Karpas-422 (cell line): ENCODE measurements around the gene FSTL5. TPM values are rescaled to one million over a fixed set of nuclear protein-coding genes. Genes with fewer than 3 reads are reported as not detected.

Experiments
- DNase-seq: peaks from one replicate; pipeline ENCODE4 v3.0.0-alpha.2; 2015
- H2AFZ ChIP-seq: fragments of 200-600 bp; sonication (generic); 2 replicates; pipeline ENCODE4 v1.6.1; 2014; ENCODE audit warnings: antibody characterized with exemption, low read length, mixed read lengths
- H3K27ac ChIP-seq: fragments of 200-600 bp; sonication (generic); 2 replicates; pipeline ENCODE4 v1.5.1; 2014; ENCODE audit warnings: mild to moderate bottlenecking, low read length, moderate library complexity
- H3K27me3 ChIP-seq: fragments of 200-600 bp; sonication (generic); 2 replicates; pipeline ENCODE4 v1.6.1; 2014; ENCODE audit warnings: low read length, mixed read lengths
- H3K36me3 ChIP-seq: fragments of 200-600 bp; sonication (generic); 2 replicates; pipeline ENCODE4 v1.6.1; 2014; ENCODE audit warnings: low read length, mixed read lengths; ENCODE audit not compliant: insufficient read depth
- H3K4me1 ChIP-seq: fragments of 200-600 bp; sonication (generic); 2 replicates; pipeline ENCODE4 v1.6.1; 2014; ENCODE audit warnings: mild to moderate bottlenecking, low read length, mixed read lengths
- H3K4me2 ChIP-seq: fragments of 200-600 bp; sonication (generic); 2 replicates; pipeline ENCODE4 v1.6.1; 2014; ENCODE audit warnings: low read length, low read depth, mild to moderate bottlenecking; ENCODE audit not compliant: poor library complexity, severe bottlenecking
- H3K4me3 ChIP-seq: fragments of 200-600 bp; sonication (generic); 2 replicates; pipeline ENCODE4 v1.5.1; 2014; ENCODE audit warnings: mild to moderate bottlenecking, antibody characterized with exemption, low read length, mixed read lengths
- H3K79me2 ChIP-seq: fragments of 200-600 bp; sonication (generic); 2 replicates; pipeline ENCODE4 v1.6.1; 2014; ENCODE audit warnings: mild to moderate bottlenecking, low read length, mixed read lengths
- H3K9ac ChIP-seq: fragments of 200-600 bp; sonication (generic); 2 replicates; pipeline ENCODE4 v1.6.0; 2014; ENCODE audit warnings: low read length
- H3K9me2 ChIP-seq: fragments of 200-600 bp; sonication (generic), shearing (Covaris generic); replicated peaks from 2 replicates; pipeline ENCODE4 v1.6.0; 2014; ENCODE audit warnings: mild to moderate bottlenecking, low read length, moderate library complexity; ENCODE audit not compliant: insufficient read depth
- H3K9me3 ChIP-seq: fragments of 300-700, 200-600 bp; sonication (generic); 2 replicates; pipeline ENCODE4 v1.6.1; 2014; ENCODE audit warnings: low read length, mixed read lengths
- H4K20me1 ChIP-seq: fragments of 200-600 bp; sonication (generic); 2 replicates; pipeline ENCODE4 v1.6.1; 2014; ENCODE audit warnings: mild to moderate bottlenecking, antibody characterized with exemption, low read length, low read depth; ENCODE audit not compliant: insufficient read depth
- total RNA-seq: library from RNA; depleted of rRNA; stranded (reverse); fragments of >200 nt; shearing (Covaris generic); gene quantifications from 2 replicates; pipeline ENCODE4 v1.2.3, GENCODE V29; 2014; ENCODE audit warnings: low replicate concordance

FSTL5 gene
- total RNA-seq, 1 experiment from 2014 or later = not detected

DNA sequence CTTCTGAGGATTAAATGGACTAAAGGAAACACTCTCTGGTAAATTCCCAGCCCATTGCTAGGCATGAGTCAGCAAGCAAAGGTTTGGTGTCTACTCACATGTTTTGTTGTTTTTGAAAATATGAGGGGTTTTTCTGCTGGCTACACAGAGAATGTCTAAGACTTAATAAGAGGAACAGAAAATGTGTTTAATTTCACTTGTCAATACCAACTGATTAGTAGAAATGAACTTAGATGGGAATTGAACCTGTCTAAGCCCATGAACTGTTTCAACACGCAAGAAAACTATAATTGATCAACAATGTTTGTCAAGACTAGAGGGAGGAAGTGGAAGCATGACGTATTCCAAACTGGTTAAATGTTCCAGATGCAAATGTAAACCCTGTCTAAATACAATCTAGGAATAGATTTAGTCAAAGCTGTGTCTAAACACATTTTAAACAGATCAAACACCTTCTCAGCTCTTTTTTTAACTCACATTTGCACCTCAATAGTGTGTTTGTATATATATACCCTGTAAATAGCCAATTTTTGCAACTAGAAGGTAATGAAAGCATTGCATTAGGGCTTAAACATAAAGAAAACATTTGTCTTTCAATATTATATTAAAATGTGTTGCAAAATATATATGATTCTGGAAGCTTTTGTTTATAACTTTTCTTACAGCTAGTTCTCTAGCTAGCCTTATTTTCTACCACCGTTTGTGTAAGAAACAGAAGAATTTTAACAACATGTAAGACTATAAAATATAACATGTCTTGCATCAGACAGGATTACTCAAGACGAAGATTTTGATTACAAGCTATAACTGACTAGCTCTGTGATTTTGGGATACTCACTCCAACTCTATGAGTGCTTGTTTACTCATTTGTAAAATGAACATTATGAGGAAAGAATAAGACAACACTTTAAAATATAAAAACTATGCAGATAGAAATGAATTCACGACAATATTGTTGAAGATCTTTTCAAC, 607.8 kb downstream of the FSTL5 start:
- no peak for DNase-seq
- Histone ChIP-seq H3K4me1 (no peaks in the 10 kb centered on the region), H3K27me3 (no peaks in the 10 kb centered on the region), H2AFZ (no peak overlapping the region), H3K9me3 (peaks cover 13% of the 10 kb centered on the region), H3K9me2 (no peaks in the 10 kb centered on the region), H3K4me3 (no peak overlapping the region), H4K20me1 (no peaks in the 10 kb centered on the region), H3K36me3 (no peaks in the 10 kb centered on the region), H3K79me2 (no peaks in the 10 kb centered on the region), H3K4me2 (no peak overlapping the region), H3K9ac (no peak overlapping the region), H3K27ac (no peak overlapping the region)

DNA sequence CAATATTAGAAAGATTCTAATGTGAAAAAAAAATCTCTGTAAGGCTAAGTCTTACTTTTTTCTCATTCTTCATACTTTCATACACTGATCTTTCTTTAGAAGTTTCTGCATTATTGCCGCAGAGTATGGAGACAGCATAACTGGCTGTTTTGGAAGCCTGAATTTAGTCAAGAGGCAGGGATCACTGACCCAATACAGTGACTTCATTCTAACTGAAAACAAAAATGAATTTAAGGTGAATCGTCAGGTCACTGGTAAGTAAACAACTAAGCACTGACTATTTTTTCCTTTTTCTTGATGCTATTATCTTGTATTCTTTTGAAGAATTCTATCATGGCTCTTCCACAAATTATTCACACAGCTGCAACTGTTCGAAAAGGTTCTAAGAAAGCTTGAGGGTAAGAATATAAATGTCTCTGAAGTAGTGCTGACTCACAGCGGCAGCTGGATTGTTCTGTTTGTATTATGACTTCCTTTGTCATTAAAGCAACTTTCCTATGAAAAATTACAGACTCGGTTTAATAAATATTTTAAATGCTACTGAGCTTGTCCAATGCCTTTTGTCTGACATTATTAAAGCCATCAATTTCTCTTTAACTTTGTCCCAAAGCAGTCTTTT, 609.3 kb downstream of the FSTL5 start:
- H3K4me3 ChIP-seq = no peak overlapping the region
- H3K9me3 ChIP-seq = peaks cover 18% of the 10 kb centered on the region
- no peak overlapping the region for H2AFZ ChIP-seq
- no peaks in the 10 kb centered on the region for H3K27me3 ChIP-seq
- no peaks in the 10 kb centered on the region for H4K20me1 ChIP-seq
- no peaks in the 10 kb centered on the region for H3K79me2 ChIP-seq
- no peak overlapping the region for H3K27ac ChIP-seq
- no peaks in the 10 kb centered on the region for H3K36me3 ChIP-seq
- no peaks in the 10 kb centered on the region for H3K9me2 ChIP-seq
- DNase-seq = no peak
- H3K4me2 ChIP-seq = no peak overlapping the region
- H3K4me1 ChIP-seq = no peaks in the 10 kb centered on the region
- H3K9ac ChIP-seq = no peak overlapping the region

DNA sequence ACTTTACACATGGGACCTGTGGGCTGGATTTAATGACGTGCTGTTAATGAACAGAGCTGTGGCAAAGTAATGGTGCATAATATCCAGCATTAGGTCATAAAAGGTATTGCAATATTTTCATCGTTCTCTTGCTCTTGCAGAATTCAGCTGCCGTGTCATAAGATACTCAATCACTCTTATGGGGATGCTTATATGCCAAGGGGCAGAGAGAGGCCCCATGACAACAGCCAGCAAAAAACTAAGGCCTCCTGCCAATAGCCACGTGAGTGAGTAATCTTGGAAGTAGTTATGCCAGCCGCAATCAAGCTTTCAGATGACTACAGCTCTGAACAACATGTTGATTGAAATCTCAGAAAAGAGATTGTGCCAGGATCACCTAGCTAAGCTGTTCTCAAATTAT, 616.9 kb downstream of the FSTL5 start:
- H4K20me1 ChIP-seq = no peaks in the 10 kb centered on the region

DNA sequence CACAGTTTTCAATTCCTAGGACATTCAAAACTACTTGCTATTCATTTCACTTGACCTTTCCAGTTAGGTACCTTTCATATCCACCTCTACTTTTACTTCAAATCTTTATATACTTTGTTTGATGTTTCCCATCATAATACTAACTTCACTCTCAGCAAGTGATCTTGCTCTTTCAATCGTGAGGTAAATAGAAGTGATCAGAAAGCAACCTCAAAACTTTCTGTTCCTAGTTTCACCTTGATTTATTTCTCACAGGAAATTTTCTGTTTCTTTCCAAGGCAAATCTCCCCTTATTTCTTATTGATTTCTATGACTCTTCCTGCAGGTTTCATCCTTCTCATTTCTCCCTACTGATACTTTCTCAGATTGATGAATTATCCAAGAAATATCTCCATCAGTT, 623.5 kb downstream of the FSTL5 start:
- Histone ChIP-seq H3K9me2 (no peaks in the 10 kb centered on the region), H2AFZ (no peak overlapping the region), H3K27me3 (no peaks in the 10 kb centered on the region), H3K4me2 (no peak overlapping the region), H3K79me2 (no peaks in the 10 kb centered on the region), H3K27ac (no peak overlapping the region), H4K20me1 (no peaks in the 10 kb centered on the region), H3K9ac (no peak overlapping the region), H3K4me3 (no peak overlapping the region), H3K4me1 (no peaks in the 10 kb centered on the region), H3K9me3 (peaks cover 44% of the 10 kb centered on the region), H3K36me3 (no peaks in the 10 kb centered on the region)
- no peak for DNase-seq

More for the DNA sequence above, 616.9 kb downstream of the FSTL5 start:
- H2AFZ ChIP-seq = no peak overlapping the region
- H3K4me3 ChIP-seq = no peak overlapping the region
- H3K36me3 ChIP-seq = no peaks in the 10 kb centered on the region
- H3K9ac ChIP-seq = no peak overlapping the region
- peaks cover 40% of the 10 kb centered on the region for H3K9me3 ChIP-seq
- H3K4me2 ChIP-seq = no peak overlapping the region
- H3K27ac ChIP-seq = no peak overlapping the region
- DNase-seq = no peak
- no peaks in the 10 kb centered on the region for H3K27me3 ChIP-seq
- no peaks in the 10 kb centered on the region for H3K9me2 ChIP-seq
- no peaks in the 10 kb centered on the region for H3K79me2 ChIP-seq
- no peaks in the 10 kb centered on the region for H3K4me1 ChIP-seq

DNA sequence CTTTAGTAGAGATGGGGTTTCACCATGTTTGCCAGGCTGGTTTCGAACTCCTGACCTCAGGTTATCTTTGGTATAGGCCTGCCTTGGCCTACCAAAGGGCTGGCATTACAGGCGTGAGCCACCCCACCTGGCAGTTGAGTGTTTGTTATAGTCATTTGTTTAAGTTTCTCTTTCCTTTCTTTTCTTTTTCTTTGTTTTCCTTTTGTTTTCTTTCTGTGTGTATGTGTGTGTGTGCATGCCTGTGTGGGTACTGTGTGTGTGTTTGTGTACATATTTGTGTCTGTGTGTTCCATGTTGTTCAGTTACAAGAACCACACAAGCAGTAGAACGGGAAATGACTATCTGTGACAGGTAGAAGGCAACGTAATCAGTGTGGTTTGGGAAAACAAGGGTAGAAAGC, 624.9 kb downstream of the FSTL5 start:
- Histone ChIP-seq H3K9me3 (peaks cover 45% of the 10 kb centered on the region), H3K4me2 (no peak overlapping the region), H3K9ac (no peak overlapping the region), H3K27ac (no peak overlapping the region), H2AFZ (no peak overlapping the region), H3K9me2 (no peaks in the 10 kb centered on the region), H4K20me1 (no peaks in the 10 kb centered on the region), H3K27me3 (no peaks in the 10 kb centered on the region), H3K36me3 (no peaks in the 10 kb centered on the region), H3K4me1 (no peaks in the 10 kb centered on the region), H3K4me3 (no peak overlapping the region), H3K79me2 (no peaks in the 10 kb centered on the region)
- DNase-seq = no peak

DNA sequence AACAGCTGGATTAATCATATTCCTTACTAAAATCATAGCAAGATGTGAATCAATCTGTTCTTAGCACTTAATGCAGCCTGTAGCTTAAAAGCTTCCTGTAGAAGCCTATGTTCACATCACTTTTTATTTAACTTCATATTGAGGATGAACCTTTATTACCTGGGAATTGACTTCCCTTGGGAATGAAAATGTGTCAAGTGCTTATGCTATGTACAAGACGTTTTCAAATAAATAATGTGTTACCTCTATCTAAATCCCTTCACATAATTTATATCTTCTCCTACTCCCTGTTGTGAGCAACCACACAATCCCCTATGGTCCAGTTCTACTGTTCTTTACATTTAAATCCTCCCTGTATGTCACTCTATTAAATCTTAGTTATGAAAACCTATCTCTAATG, 633.1 kb downstream of the FSTL5 start:
- Histone ChIP-seq H4K20me1 (no peaks in the 10 kb centered on the region), H3K36me3 (no peaks in the 10 kb centered on the region), H3K4me1 (no peaks in the 10 kb centered on the region), H3K9ac (no peak overlapping the region), H3K27ac (no peak overlapping the region), H3K9me2 (no peaks in the 10 kb centered on the region), H3K9me3 (peaks cover 47% of the 10 kb centered on the region), H3K4me3 (no peak overlapping the region), H3K27me3 (no peaks in the 10 kb centered on the region), H3K79me2 (no peaks in the 10 kb centered on the region), H2AFZ (no peak overlapping the region), H3K4me2 (no peak overlapping the region)
- no peak for DNase-seq

DNA sequence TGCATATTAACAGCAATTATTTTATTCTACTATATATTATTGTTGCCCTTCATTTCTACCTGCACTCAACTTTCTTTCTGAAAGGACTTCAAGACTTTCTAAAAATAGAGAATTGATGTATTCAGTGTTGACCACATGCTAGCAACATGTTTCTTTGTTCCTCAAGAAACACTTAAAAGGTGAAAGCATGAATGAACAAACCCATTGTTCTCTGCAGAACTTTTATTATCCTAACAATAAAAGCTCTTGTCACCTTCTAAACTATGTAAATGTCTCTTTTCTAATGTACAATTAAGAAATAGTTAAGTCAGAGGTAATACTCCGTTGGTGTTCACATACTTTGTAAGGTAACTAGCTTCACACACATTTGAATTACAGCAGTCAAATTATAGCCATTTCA, 638.7 kb downstream of the FSTL5 start:
- Histone ChIP-seq H4K20me1 (no peaks in the 10 kb centered on the region), H3K79me2 (no peaks in the 10 kb centered on the region), H3K27me3 (no peaks in the 10 kb centered on the region), H3K9me2 (no peaks in the 10 kb centered on the region), H3K4me2 (no peak overlapping the region), H3K4me3 (no peak overlapping the region), H2AFZ (no peak overlapping the region), H3K9ac (no peak overlapping the region), H3K36me3 (no peaks in the 10 kb centered on the region), H3K9me3 (peaks cover 23% of the 10 kb centered on the region), H3K27ac (no peak overlapping the region), H3K4me1 (no peaks in the 10 kb centered on the region)
- no peak for DNase-seq

DNA sequence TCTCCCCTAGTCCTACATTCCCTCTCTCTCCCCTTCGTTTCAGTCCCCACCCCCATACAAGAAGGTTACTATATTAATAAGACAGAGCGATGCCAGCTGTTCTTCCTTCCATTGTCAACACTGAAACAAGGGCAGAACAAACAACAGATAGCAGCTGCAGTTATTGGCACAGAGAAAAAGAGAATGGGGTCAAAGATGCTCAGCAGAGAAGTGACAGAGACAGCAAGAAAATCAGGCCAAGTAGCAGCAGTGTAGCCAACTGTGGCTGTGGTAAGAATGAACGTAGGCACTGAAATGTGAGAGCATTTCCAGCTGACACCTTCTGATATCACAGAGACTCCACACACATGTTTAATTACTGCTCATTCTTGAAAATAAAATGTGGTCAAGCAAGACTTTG, 641.8 kb downstream of the FSTL5 start:
- Histone ChIP-seq H3K27me3 (no peaks in the 10 kb centered on the region), H3K9me3 (peaks cover 14% of the 10 kb centered on the region), H3K36me3 (no peaks in the 10 kb centered on the region), H3K79me2 (no peaks in the 10 kb centered on the region), H3K4me3 (no peak overlapping the region), H2AFZ (no peak overlapping the region), H3K4me2 (no peak overlapping the region), H3K4me1 (no peaks in the 10 kb centered on the region), H3K9me2 (no peaks in the 10 kb centered on the region), H4K20me1 (no peaks in the 10 kb centered on the region), H3K9ac (no peak overlapping the region), H3K27ac (no peak overlapping the region)
- no peak for DNase-seq
